DND-41 (cell line): ENCODE data around the gene NPHS1.
A peak's percentile ranks its signal among the peaks of the same experiment; 100 is the strongest.

Source experiments
- ATAC-seq: fragments of 200-7000 bp; cut with Tn5 transposase; 3 replicates; pipeline ENCODE4 v1.9.1; 2021; ENCODE audit warnings: low read depth; ENCODE audit not compliant: insufficient read depth
- DNase-seq: peaks from one replicate; pipeline ENCODE4 v3.0.0-alpha.2; 2020
- H2AFZ ChIP-seq: 2 replicates; pipeline ENCODE4 v1.6.0; 2012; ENCODE audit warnings: low read depth, low read length
- H3K27ac ChIP-seq: 2 replicates; pipeline ENCODE4 v1.5.1; 2012; ENCODE audit warnings: low read length, inconsistent platforms
- H3K27me3 ChIP-seq: fragments of 200-600 bp; sonication (generic); 2 replicates; pipeline ENCODE4 v1.6.0; 2012; ENCODE audit warnings: low read length, mild to moderate bottlenecking, inconsistent platforms; ENCODE audit not compliant: insufficient read depth, poor library complexity
- H3K36me3 ChIP-seq: 2 replicates; pipeline ENCODE4 v1.5.1; 2012; ENCODE audit warnings: low read length, inconsistent platforms; ENCODE audit not compliant: insufficient read depth
- H3K4me1 ChIP-seq: 2 replicates; pipeline ENCODE4 v1.5.1; 2012; ENCODE audit warnings: mild to moderate bottlenecking, low read length; ENCODE audit not compliant: insufficient read depth
- H3K4me2 ChIP-seq: 2 replicates; pipeline ENCODE4 v1.6.0; 2012; ENCODE audit warnings: mild to moderate bottlenecking, moderate library complexity, low read length, inconsistent platforms; ENCODE audit not compliant: insufficient read depth
- H3K4me3 ChIP-seq, 2 experiments: fragments of 200-600 bp in 1 of 2; shearing (Covaris generic) in 1 of 2; 2 replicates each; pipeline ENCODE4 v1.5.1; 2012 to 2016; ENCODE audit warnings: inconsistent platforms in 2 of 2, low read length in 2 of 2, mild to moderate bottlenecking in 2 of 2, low read depth in 1 of 2, moderate library complexity in 1 of 2
- H3K79me2 ChIP-seq: 2 replicates; pipeline ENCODE4 v1.6.0; 2012; ENCODE audit warnings: low read length, inconsistent platforms; ENCODE audit not compliant: insufficient read depth
- H3K9ac ChIP-seq: 2 replicates; pipeline ENCODE4 v1.6.0; 2012; ENCODE audit warnings: low read depth, mild to moderate bottlenecking, inconsistent platforms, low read length, moderate library complexity
- H3K9me3 ChIP-seq: 2 replicates; pipeline ENCODE4 v1.5.1; 2012; ENCODE audit warnings: low read length, moderate library complexity, mild to moderate bottlenecking, inconsistent platforms; ENCODE audit not compliant: insufficient read depth, severe bottlenecking
- H4K20me1 ChIP-seq: 2 replicates; pipeline ENCODE4 v1.6.0; 2012; ENCODE audit warnings: low read length; ENCODE audit not compliant: insufficient read depth
- CTCF ChIP-seq: IDR thresholded peaks from 2 replicates; pipeline ENCODE4 v1.5.1; 2012; ENCODE audit warnings: borderline replicate concordance, low read length, moderate library complexity, mild to moderate bottlenecking; ENCODE audit not compliant: poor library complexity, severe bottlenecking; ENCODE audit errors: extremely low read depth
- EZH2 ChIP-seq: IDR thresholded peaks from 3 replicates; pipeline ENCODE4 v1.6.1; 2012; ENCODE audit warnings: borderline replicate concordance, low read depth, mild to moderate bottlenecking, moderate library complexity, low read length, inconsistent platforms; ENCODE audit not compliant: severe bottlenecking

The NPHS1 gene

GRCh38 chr19:35882114-35882832, 30.0 kb upstream of the NPHS1 start:
- no peaks in the 10 kb centered on the region for H3K36me3 ChIP-seq
- DNase-seq (peak; percentile 43), ATAC-seq (peak; percentile 44; the same call in 2 of the 3 replicates)
- peaks cover 8% of the 10 kb centered on the region for H4K20me1 ChIP-seq
- no peak overlapping the region for H3K4me2 ChIP-seq
- H3K9me3 ChIP-seq: no peaks in the 10 kb centered on the region
- H3K79me2 ChIP-seq: no peaks in the 10 kb centered on the region
- H3K4me3 ChIP-seq: no peak overlapping the region
- no peak overlapping the region for H2AFZ ChIP-seq
- H3K27me3 ChIP-seq: no peaks in the 10 kb centered on the region
- TF ChIP-seq EZH2 (no peak), CTCF (peak; percentile 70)
- H3K9ac ChIP-seq: no peak overlapping the region
- H3K4me1 ChIP-seq: peaks cover 6% of the 10 kb centered on the region
- no peak overlapping the region for H3K27ac ChIP-seq

GRCh38 chr19:35879770-35880317, 27.5 kb upstream of the NPHS1 start:
- H3K4me2 ChIP-seq: peak overlapping the region; percentile 51; the same call in 1 of the 2 replicates
- DNase-seq: peak; percentile 91
- peak; percentile 98 for ATAC-seq
- no peak for TF ChIP-seq CTCF
- TF ChIP-seq EZH2: no peak
- no peaks in the 10 kb centered on the region for H3K27me3 ChIP-seq
- no peaks in the 10 kb centered on the region for H3K36me3 ChIP-seq
- H3K27ac ChIP-seq: no peak overlapping the region
- no peak overlapping the region for H2AFZ ChIP-seq
- H3K9ac ChIP-seq: no peak overlapping the region
- no peaks in the 10 kb centered on the region for H3K79me2 ChIP-seq
- peaks cover 8% of the 10 kb centered on the region for H4K20me1 ChIP-seq
- H3K4me1 ChIP-seq: peaks cover 6% of the 10 kb centered on the region
- no peak overlapping the region for H3K4me3 ChIP-seq
- no peaks in the 10 kb centered on the region for H3K9me3 ChIP-seq

GRCh38 chr19:35879068-35879467, 26.8 kb upstream of the NPHS1 start:
- H3K27ac ChIP-seq: no peak overlapping the region
- TF ChIP-seq CTCF (no peak), EZH2 (no peak)
- H2AFZ ChIP-seq: no peak overlapping the region
- no peak overlapping the region for H3K4me2 ChIP-seq
- DNase-seq (no peak), ATAC-seq (no peak)
- H3K4me3 ChIP-seq: no peak overlapping the region
- no peaks in the 10 kb centered on the region for H3K79me2 ChIP-seq
- no peaks in the 10 kb centered on the region for H3K27me3 ChIP-seq
- peaks cover 8% of the 10 kb centered on the region for H4K20me1 ChIP-seq
- no peak overlapping the region for H3K9ac ChIP-seq
- H3K4me1 ChIP-seq: peaks cover 6% of the 10 kb centered on the region
- H3K9me3 ChIP-seq: no peaks in the 10 kb centered on the region
- no peaks in the 10 kb centered on the region for H3K36me3 ChIP-seq
